Type B pancreatic cell (in vitro differentiated cells): ENCODE results near the gene ZNF786. TPM values are rescaled to one million over a fixed set of nuclear protein-coding genes. Genes with fewer than 3 reads are reported as not detected.
A peak's percentile ranks its signal among the peaks of the same experiment; 100 is the strongest.

Experiments
- DNase-seq: peaks from one replicate; pipeline ENCODE4 v3.0.0; 2021; ENCODE audit warnings: mixed read lengths; ENCODE audit not compliant: unreplicated experiment; ENCODE audit errors: extremely low spot score
- H3K27ac Mint-ChIP-seq: 2 replicates; pipeline ENCODE4 v1.8.0; 2021; ENCODE audit warnings: mild to moderate bottlenecking, mixed read lengths
- H3K27me3 Mint-ChIP-seq: 2 replicates; pipeline ENCODE4 v1.8.0; 2021; ENCODE audit warnings: mixed read lengths
- H3K36me3 Mint-ChIP-seq: 2 replicates; pipeline ENCODE4 v1.8.0; 2021; ENCODE audit warnings: mixed read lengths
- H3K4me1 Mint-ChIP-seq: one replicate; pipeline ENCODE4 v1.8.0; 2021; ENCODE audit warnings: mixed read lengths; ENCODE audit not compliant: unreplicated experiment
- H3K4me3 Mint-ChIP-seq: 2 replicates; pipeline ENCODE4 v1.8.0; 2021; ENCODE audit warnings: mild to moderate bottlenecking, mixed read lengths
- H3K9me3 Mint-ChIP-seq: 2 replicates; pipeline ENCODE4 v1.8.0; 2021; ENCODE audit warnings: mixed read lengths
- total RNA-seq: library from RNA; stranded (reverse); gene quantifications from 2 replicates; pipeline ENCODE4 v1.2.1, GENCODE V29; 2021; ENCODE audit warnings: low replicate concordance
- TF ChIP-seq, protein P1 (sequence below): fragments of 200-600 bp; sonication (generic); conservative IDR thresholded peaks from 2 replicates; pipeline ENCODE4 v1.5.0; 2021; ENCODE audit warnings: antibody characterized with exemption, mild to moderate bottlenecking

Gene ZNF786
- total RNA-seq, 1 donor from 2014 or later, result 12.6 TPM

DNA sequence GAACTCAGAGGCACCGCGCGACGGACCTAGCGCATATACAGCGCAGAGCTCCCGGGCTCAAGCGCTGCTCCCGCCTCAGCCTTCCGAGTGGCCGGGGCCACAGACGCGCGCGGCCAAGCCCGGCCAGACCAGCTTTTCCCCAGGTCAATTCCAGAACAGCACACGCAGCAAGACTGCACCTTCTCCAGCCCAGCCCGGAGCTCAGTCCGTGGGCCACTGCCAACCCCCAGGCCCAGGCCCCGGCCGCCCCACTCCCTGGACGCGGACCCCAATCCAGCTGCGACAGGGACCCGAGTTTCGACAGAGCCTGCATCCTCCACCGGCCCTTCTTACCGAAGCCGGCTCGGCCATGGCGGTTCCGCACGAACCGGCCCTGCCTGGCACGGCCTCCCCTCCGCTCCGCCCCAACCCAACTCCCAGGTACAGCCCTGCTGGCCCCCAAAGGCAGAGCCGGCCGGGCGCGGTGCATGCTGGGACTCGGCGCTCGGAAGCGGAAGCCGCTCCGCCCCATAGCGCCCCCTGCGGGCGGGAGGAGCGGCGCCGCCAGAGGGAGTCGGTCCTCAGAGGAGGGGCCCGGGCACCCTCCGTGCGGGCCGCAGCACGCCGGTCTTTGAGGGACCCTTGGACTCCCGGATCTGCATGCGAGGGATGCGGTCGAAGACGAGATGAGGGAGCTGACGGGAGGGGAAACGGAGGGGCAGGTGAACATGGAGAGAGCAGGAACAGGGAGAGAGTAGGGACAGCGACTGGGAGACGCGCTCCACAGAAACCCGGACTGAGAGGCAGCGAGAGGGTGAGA, 35.5 kb upstream of the ZNF786 start, which contains the start of gene ZNF425:
ZNF425 (minus strand) TSS at position 462 of the 799 bp plus-strand sequence; CDS start at position 351, 111 bp downstream.
- DNase-seq, result peak; percentile 97
- TF ChIP-seq, protein P1, sequence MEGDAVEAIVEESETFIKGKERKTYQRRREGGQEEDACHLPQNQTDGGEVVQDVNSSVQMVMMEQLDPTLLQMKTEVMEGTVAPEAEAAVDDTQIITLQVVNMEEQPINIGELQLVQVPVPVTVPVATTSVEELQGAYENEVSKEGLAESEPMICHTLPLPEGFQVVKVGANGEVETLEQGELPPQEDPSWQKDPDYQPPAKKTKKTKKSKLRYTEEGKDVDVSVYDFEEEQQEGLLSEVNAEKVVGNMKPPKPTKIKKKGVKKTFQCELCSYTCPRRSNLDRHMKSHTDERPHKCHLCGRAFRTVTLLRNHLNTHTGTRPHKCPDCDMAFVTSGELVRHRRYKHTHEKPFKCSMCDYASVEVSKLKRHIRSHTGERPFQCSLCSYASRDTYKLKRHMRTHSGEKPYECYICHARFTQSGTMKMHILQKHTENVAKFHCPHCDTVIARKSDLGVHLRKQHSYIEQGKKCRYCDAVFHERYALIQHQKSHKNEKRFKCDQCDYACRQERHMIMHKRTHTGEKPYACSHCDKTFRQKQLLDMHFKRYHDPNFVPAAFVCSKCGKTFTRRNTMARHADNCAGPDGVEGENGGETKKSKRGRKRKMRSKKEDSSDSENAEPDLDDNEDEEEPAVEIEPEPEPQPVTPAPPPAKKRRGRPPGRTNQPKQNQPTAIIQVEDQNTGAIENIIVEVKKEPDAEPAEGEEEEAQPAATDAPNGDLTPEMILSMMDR, result peak; percentile 97
- Mint-ChIP-seq H3K27me3 (no peaks in the 10 kb centered on the region), H3K4me1 (peaks cover 19% of the 10 kb centered on the region), H3K27ac (peak within 1 kb of the TSS; percentile 97), H3K9me3 (peaks cover 6% of the 10 kb centered on the region), H3K4me3 (peak within 1 kb of the TSS; percentile 100), H3K36me3 (peaks cover 16% of the 10 kb centered on the region)

- DNase-seq, result no peak
- no peaks in the 10 kb centered on the region for H3K9me3 Mint-ChIP-seq
- H3K36me3 Mint-ChIP-seq, result peaks cover 9% of the 10 kb centered on the region
- H3K4me1 Mint-ChIP-seq, result peaks cover 19% of the 10 kb centered on the region
- TF ChIP-seq, protein P1, result no peak
- peak overlapping the region; percentile 100 for H3K4me3 Mint-ChIP-seq
- H3K27ac Mint-ChIP-seq, result peak overlapping the region; percentile 97
- H3K27me3 Mint-ChIP-seq, result no peaks in the 10 kb centered on the region
Observed at GRCh38 chr7:149125189-149125862, 34.8 kb upstream of the ZNF786 start.

- no peaks in the 10 kb centered on the region for H3K4me1 Mint-ChIP-seq
- no peak overlapping the region for H3K4me3 Mint-ChIP-seq
- H3K9me3 Mint-ChIP-seq, result no peaks in the 10 kb centered on the region
- H3K27ac Mint-ChIP-seq, result no peak overlapping the region
- H3K27me3 Mint-ChIP-seq, result no peaks in the 10 kb centered on the region
- TF ChIP-seq, protein P1, result no peak
- DNase-seq, result no peak
- peaks cover 14% of the 10 kb centered on the region for H3K36me3 Mint-ChIP-seq
Observed at GRCh38 chr7:149109969-149110368, 19.5 kb upstream of the ZNF786 start.

- Mint-ChIP-seq H3K9me3 (no peaks in the 10 kb centered on the region), H3K4me3 (no peak overlapping the region), H3K27me3 (no peaks in the 10 kb centered on the region), H3K4me1 (no peaks in the 10 kb centered on the region), H3K36me3 (peaks cover 10% of the 10 kb centered on the region), H3K27ac (no peak overlapping the region)
- DNase-seq, result no peak
- TF ChIP-seq, protein P1, result no peak
Observed at GRCh38 chr7:149104749-149105148, 14.2 kb upstream of the ZNF786 start.

- no peak overlapping the region for H3K4me3 Mint-ChIP-seq
- no peaks in the 10 kb centered on the region for H3K27me3 Mint-ChIP-seq
- H3K4me1 Mint-ChIP-seq, result no peaks in the 10 kb centered on the region
- TF ChIP-seq, protein P1, result no peak
- H3K9me3 Mint-ChIP-seq, result no peaks in the 10 kb centered on the region
- no peak for DNase-seq
- H3K27ac Mint-ChIP-seq, result no peak overlapping the region
- peaks cover 8% of the 10 kb centered on the region for H3K36me3 Mint-ChIP-seq
Observed at GRCh38 chr7:149104214-149104613, 13.7 kb upstream of the ZNF786 start.
